ENCODE results near the gene HMCN2.

HMCN2 gene

GRCh38 chr9:130265431-130266235 is at the start of gene HMCN2:
TSS of gene HMCN2 (plus strand) at chr9:130265760. CDS start at chr9:130265879, 119 bp downstream.
- peak; percentile 53 for DNase-seq

- no peak for DNase-seq
Observed at GRCh38 chr9:130217838-130218237, 47.7 kb upstream of the HMCN2 start.

DNA sequence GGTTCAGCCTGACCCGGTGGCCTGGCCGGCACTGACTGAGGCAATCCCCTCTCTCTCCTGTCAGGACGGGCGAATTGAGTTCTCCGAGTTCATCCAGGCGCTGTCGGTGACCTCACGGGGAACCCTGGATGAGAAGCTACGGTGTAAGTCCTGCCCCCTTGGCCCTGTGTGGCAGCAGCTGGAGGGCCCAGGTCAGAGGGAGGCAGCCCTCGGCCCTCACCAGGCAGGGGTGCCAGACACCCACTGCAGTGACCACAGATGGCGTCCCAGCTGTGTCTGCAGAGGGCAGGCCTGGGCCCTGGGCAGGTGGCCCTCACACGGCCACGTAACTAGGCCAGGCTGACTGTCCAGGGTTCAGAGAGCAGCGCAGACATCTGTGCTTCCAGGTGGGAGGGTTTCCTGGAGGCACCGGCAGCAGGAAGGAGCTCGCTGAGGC is 45.9 kb upstream of the HMCN2 start:
- peak; percentile 28 for DNase-seq

DNA sequence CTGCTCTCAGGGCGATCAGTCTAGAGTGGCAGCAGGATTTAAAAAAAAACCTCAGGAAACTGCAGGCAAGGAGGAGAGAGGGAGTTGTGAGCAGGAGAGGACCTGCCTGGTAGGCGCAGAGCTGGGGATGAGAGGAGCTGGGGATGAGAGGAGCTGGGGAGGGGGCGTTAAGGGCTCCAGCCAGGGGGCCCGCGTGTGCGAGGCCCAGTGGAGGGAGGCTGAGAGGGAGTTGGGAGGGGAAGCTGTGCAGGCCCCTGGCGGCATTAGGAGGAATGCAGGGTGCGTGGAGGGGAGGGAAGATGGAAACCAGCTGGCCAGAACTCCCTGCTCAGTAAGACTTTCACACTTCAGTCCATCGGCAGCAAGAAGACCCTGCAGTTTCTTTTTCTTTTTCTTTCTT is 45.2 kb upstream of the HMCN2 start:
- DNase-seq, result peak; percentile 67

GRCh38 chr9:130222833-130223232 is 42.7 kb upstream of the HMCN2 start:
- DNase-seq, result no peak

GRCh38 chr9:130225071-130225470 is 40.5 kb upstream of the HMCN2 start:
- DNase-seq, result no peak

GRCh38 chr9:130225586-130225985 is 40.0 kb upstream of the HMCN2 start:
- no peak for DNase-seq

DNA sequence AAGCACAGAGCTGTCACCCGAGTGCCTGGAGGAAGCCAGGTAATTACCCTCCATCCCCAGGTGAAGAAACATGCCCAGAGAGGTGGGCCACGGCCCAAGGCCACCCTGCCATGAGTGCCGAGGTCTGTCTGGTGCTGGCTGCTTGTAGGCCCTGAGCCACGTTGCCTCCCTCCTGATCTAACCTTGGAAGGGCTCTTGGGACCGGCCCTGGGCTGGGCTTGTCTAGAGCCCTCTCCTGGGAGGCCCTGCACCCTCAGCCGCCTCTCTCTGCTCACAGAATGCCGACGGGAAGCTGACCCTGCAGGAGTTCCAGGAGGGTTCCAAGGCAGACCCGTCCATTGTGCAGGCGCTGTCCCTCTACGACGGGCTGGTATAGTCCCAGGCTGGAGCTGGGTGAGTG is 39.4 kb upstream of the HMCN2 start:
- DNase-seq, result no peak

- DNase-seq, result no peak
Observed at GRCh38 chr9:130227833-130228232, 37.7 kb upstream of the HMCN2 start.

DNA sequence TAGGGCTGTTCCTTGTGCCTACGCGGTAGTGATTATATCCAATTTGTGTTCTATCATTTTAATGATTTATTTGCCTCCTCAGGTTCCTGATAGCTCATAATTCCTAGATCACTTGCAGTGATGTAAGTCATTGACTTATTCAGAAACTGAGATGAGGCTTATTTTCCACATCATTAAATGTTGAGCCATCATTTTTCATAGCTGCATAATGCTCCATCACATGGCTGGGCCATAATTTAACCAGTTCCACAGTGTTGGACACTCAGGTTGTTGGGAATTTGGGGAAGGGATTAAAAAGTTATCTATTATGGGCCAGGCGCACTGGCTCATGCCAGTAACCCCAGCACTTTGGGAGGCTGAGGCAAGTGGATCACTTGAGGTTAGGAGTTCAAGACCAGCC is 35.8 kb upstream of the HMCN2 start:
- no peak for DNase-seq

DNA sequence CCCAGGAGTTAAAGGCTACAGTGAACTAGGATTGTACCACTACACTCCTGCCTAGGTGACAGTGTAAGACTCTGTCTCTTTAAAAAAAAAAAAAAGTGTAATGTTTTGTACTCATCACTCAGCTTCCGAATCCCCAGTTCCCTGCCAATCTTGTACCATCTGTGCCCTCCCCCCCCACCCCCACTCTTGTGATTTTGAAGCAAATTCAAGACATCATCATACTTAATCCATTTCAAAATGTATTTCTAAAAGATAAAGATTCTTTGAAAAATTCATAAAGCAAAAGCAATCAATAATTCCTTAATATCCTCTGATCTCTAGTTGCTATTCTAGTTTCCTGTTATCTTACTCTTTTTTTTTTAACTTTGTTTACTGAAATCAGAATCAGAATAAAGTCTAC is 34.9 kb upstream of the HMCN2 start:
- DNase-seq, result no peak

- DNase-seq, result no peak
Observed at GRCh38 chr9:130232899-130233586, 32.5 kb upstream of the HMCN2 start.

DNA sequence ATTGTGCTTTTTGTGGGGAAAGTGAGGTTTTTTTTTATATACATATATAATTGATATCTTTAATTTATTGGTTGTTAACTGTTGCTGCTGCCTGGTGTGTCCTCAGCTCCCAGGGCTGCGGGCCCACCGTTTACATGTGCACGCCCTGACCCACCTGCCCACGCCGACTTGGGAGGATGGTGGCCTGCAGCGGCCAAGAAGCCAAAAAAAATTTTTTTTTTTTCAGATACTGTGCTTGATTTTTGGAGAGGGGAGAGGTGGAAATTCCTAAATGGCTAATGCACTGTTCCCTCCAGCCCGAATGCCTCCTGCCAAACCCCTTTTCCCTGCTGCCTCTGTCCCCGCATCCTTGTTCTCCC is 32.0 kb upstream of the HMCN2 start:
- no peak for DNase-seq

DNA sequence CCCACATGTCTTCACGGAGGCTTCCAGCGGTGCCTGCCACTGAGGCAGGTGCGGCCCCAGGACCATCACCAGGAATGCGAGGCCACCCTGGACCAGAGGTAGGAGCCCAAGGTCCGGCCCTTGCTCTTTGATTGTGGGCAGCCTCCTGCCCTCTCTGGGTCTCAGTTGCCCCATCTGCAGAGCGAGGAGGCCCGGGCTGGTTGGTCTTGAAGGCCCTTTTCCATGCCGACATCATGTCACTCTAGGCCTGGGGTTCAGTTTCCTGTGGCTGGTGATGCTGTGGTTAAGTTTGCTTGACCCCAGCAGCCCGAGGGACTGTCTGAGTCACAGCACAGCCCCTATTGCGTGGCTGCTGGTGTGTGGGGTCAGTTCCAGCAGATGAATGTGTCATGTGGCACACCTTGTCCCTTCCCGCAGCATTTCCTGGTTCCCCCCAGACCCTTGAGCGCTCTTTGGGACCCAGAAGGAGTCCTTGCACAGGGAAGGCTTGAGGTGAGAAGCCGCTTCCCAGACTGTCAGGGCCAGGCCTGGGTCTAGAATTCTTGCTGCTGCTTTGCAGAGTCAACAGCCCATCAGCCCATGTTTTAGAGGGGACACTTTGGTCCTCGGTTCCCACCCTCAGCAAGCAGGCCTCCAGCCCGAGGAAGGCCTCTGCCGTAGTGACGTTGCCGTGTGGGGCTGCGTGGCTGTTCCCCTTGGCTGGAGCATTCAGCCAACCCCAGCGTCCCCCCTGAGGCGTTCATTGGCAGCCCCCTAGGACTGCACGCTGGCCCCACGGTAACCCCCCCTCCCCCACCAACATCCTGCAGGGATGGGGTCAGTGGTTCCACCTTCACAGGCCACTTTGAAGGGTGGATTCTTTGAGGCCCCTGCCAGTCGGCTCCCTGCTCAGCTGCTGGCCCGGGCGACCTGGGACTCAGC is 31.0 kb upstream of the HMCN2 start:
- no peak for DNase-seq

DNA sequence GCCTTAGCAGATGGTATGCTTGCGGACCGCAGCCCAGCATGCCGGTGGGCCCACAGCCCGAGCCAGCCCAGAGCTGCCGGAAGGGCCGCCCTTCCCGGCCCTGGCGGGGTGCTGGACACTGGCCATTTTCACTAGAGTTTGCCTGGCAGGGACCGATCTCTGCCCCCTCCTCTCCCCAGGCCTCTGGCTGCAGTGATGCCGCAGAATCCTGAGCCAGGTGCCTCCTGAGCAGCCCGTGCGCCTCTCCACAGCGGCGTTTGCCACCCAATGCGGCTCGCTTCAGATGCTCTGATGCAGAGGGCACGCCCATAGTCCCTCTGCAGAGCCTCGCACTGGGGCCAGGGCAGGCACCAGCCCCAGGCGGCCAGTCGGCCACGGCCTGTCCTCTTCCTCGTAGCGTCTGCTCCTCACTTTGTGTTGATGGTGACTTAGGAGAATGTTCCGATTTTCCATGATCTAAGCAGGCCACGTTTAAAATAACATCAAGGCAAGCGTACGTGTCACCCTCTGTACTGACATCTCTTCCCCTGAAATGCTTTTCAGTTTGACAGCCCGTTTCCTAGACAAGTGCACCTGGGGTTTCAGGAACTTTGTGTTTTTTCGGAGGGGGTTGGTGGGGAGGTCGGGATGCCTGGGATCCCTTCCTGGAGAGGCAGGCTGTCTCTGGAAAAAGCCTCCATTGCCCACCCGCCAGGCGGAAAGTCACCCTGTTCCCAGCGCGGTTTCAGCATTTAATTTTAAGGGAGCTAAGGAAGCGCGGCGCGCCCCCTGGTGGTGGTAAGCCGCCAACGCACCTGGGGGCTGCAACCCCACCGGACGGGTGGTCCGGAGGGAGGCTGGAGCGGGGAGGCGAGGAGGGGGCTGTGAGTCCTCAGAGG is 29.8 kb upstream of the HMCN2 start:
- peak; percentile 79 for DNase-seq

GRCh38 chr9:130236436-130236985 is 29.0 kb upstream of the HMCN2 start:
- no peak for DNase-seq

DNA sequence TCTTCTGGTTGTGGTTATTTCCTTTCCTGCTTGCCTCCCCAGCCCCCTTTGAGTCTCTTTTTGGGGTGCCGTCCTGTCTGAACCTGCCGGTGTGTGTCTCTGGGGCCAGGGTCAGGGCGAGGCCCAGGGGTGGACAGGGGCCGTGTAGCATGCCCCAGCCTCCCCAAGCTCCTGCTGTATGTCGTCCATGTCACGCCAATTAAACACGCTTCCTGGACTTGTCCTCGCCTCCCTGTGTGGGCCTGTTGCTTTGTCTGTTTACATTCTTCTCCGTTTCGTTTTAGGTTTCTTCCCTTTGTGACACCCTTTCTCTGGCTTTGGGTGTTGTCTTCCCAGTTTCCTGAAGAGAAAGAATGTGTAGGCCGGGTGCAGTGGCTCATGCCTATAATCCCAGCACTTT is 28.5 kb upstream of the HMCN2 start:
- no peak for DNase-seq

- no peak for DNase-seq
Observed at GRCh38 chr9:130237763-130238524, 27.6 kb upstream of the HMCN2 start.

DNA sequence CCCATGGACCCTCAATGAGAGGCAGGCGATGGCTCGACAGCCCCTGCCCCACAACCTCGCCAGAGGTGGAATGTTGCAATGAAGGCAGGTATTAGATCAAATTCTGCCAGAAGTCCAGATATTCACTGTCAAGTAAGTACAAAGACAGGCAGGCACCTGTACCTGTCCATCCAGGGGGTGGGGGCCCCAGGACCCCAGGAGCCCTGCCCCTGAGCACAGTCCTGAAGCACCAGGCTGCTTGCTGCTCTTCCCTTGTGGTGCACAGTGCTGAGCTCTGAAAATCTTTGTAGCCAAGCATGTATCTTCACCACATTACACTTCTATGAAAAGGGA is 26.2 kb upstream of the HMCN2 start:
- no peak for DNase-seq

DNA sequence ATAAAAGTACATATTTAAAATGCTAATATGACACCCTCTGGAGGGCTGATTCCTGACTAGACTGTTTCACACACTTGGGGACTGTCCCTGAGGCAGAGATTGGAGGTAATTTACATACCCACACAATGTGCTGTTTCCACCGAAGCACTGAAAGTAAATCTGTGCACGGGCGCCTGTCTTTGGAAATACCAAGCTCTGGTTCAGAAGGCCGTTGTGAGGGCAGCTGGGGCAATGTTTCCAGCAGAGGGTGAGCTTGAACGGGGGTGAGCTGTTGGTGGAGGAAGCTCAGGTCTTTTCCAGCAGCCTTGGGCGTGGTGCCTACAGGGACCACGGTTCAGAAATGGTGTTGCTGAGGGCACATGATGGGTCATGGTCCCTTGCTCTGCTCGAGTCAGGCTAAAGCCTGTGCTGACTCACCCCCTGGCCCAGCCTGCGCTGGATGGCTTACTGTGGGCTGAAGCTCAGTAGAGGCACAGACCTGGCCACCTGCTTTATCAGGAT is 25.8 kb upstream of the HMCN2 start:
- no peak for DNase-seq
